ENCODE measurements around the gene IFNLR1.

DNA sequence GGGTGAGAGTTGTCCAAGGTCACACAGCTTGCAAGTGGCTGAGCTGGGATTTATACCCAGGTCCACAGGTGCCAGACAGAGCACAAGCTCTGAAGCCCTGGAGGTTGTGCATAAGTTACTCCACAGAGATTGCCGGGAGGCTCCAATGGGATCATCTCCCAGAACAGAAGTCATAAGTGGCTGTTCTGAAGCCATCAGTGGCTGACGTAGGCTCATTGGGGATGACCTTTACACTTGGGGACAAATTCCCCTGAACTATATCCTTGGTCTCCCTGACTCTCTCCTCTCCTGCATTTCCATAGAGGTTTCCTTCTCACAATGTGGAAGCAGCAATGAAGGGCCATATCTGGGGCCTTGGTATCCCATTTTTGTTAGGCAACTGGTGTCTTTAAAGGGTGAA is 37.0 kb upstream of the IFNLR1 start:
- no peak for TF ChIP-seq POLR2A (IDR thresholded peaks at IDR 0.05; ENCODE audit: low read depth, low read length)
- TF ChIP-seq, protein P1, sequence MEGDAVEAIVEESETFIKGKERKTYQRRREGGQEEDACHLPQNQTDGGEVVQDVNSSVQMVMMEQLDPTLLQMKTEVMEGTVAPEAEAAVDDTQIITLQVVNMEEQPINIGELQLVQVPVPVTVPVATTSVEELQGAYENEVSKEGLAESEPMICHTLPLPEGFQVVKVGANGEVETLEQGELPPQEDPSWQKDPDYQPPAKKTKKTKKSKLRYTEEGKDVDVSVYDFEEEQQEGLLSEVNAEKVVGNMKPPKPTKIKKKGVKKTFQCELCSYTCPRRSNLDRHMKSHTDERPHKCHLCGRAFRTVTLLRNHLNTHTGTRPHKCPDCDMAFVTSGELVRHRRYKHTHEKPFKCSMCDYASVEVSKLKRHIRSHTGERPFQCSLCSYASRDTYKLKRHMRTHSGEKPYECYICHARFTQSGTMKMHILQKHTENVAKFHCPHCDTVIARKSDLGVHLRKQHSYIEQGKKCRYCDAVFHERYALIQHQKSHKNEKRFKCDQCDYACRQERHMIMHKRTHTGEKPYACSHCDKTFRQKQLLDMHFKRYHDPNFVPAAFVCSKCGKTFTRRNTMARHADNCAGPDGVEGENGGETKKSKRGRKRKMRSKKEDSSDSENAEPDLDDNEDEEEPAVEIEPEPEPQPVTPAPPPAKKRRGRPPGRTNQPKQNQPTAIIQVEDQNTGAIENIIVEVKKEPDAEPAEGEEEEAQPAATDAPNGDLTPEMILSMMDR (IDR thresholded peaks at IDR 0.05; ENCODE audit: extremely low read depth in 1 of 2, insufficient read depth in 1 of 2, low read depth in 1 of 2, low read length in 2 of 2) = no peak

Measured in endothelial cell of umbilical vein (primary cell).